Measurements from ENCODE around the gene ITSN2. TPM values are rescaled to one million over a fixed set of nuclear protein-coding genes. Genes with fewer than 3 reads are reported as not detected.

ITSN2 gene
- total and polyA plus RNA-seq, 2 of the 8 experiments (the other 6 are each of a cell fraction or from before 2014, with no cell fraction given): 9.3 to 17.0 TPM

DNA sequence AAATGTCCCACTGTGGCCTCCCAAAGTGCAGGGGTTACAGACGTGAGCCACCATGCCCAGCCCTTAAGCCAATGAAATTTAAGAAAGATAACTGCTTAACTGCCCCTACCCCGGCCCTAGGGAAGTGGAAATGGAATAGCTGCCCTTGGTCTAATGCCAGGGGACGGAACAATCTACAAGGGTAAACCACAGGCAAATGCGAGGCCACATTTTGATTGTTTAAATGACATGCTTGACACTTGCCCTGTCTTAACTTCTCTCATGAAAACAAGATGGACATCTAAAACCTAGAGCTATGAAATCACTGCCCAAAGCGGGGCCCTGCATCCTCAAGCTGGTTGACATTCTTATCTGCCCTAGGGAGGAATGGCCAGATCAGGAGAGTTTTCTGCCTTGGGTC is 5.5 kb upstream of the ITSN2 start:
- FAIRE-seq: no peak
- Histone ChIP-seq H3K9ac (replicated peaks in 1 of 4; ENCODE audit: extremely low read depth in 1 of 4, low read depth in 3 of 4, low read length in 3 of 4) (no peak overlapping the region), H3K27me3 (replicated peaks in 1 of 4; ENCODE audit: control insufficient read depth in 3 of 4, extremely low read depth in 1 of 4, insufficient read depth in 3 of 4, low read length in 3 of 4) (peaks cover 0 to 3% (median 0%) of the 10 kb centered on the region in 4 experiments; a peak in 1 of 7 replicates), H3K4me3 (ENCODE audit: extremely low read depth in 1 of 4, insufficient read depth in 2 of 4, low read depth in 3 of 4, low read length in 4 of 4) (no peak overlapping the region), H4K8ac (ENCODE audit: extremely low read depth, insufficient read depth, low read length) (no peak overlapping the region), H4K5ac (ENCODE audit: insufficient read length, low read depth, low read length) (no peak overlapping the region), H3K23me2 (ENCODE audit: low read depth, low read length) (no peaks in the 10 kb centered on the region), H3K79me2 (ENCODE audit: control insufficient read depth in 1 of 2, insufficient read depth in 2 of 2, low read length in 2 of 2) (no peaks in the 10 kb centered on the region), H2BK20ac (ENCODE audit: low read length) (no peak overlapping the region), H3K36me3 (ENCODE audit: control insufficient read depth in 2 of 4, insufficient read depth in 4 of 4, low read length in 3 of 4) (no peaks in the 10 kb centered on the region), H3K4ac (replicated peaks; ENCODE audit: insufficient read length, low read depth, low read length) (no peak overlapping the region), H2BK15ac (ENCODE audit: low read length) (no peak overlapping the region), H2BK12ac (ENCODE audit: low read depth, low read length) (no peak overlapping the region), H4K91ac (replicated peaks; ENCODE audit: insufficient read length, low read length) (no peak overlapping the region), H3K9me3 (ENCODE audit: insufficient read depth in 2 of 2, low read depth in 1 of 2, low read length in 1 of 2) (no peaks in the 10 kb centered on the region), H2BK5ac (ENCODE audit: low read depth, low read length) (no peak overlapping the region), H3K18ac (ENCODE audit: extremely low read depth, low read length) (no peak overlapping the region), H3K4me1 (replicated peaks in 1 of 4; ENCODE audit: control insufficient read depth in 3 of 4, insufficient read depth in 4 of 4, low read length in 3 of 4) (peaks cover 2 to 6% (median 4%) of the 10 kb centered on the region in 4 experiments; a peak in 4 of 7 replicates), H3K4me2 (ENCODE audit: insufficient read depth in 1 of 2, low read depth in 2 of 2, low read length in 2 of 2) (no peak overlapping the region), H3K14ac (ENCODE audit: insufficient read length) (no peak overlapping the region), H2AK5ac (ENCODE audit: low read depth, low read length) (no peak overlapping the region), H3K27ac (ENCODE audit: low read depth, low read length) (no peak overlapping the region), H2BK120ac (replicated peaks; ENCODE audit: low read depth, low read length) (no peak overlapping the region), H3K56ac (replicated peaks; ENCODE audit: insufficient read length, low read depth, low read length) (no peak overlapping the region), H2AFZ (ENCODE audit: low read length) (peak overlapping the region; percentile 59; the same call in 1 of the 2 replicates), H4K20me1 (replicated peaks in 1 of 2; ENCODE audit: control insufficient read depth in 1 of 2, insufficient read depth in 2 of 2, low read length in 2 of 2) (no peaks in the 10 kb centered on the region), H3K23ac (ENCODE audit: insufficient read length) (no peak overlapping the region), H3K79me1 (ENCODE audit: low read depth, low read length) (no peaks in the 10 kb centered on the region)
- 35% methylated on average over 5 of the region's 5 CpGs; no CpG with 5 or more reads in 1 of the 2 experiments for WGBS, 2 experiments (ENCODE audit: extremely low coverage in 1 of 2, insufficient coverage in 1 of 2, insufficient read length in 1 of 2, insufficient replicate concordance in 2 of 2, low coverage in 1 of 2, low lambda C conversion rate in 2 of 2, missing lambda C conversion rate in 1 of 2)
- ChIA-PET POLR2A (ENCODE audit: partially characterized antibody) (no interaction called here), CTCF (ENCODE audit: partially characterized antibody) (no interaction called here)
- no peak for DNase-seq (ENCODE audit: low read depth in 1 of 2, low spot score in 2 of 2)
- TF ChIP-seq SUZ12 (IDR thresholded peaks at IDR 0.05; ENCODE audit: low read length): no peak
- no peak for TF ChIP-seq CHD1 (IDR thresholded peaks at IDR 0.05; ENCODE audit: low read depth, low read length)
- TF ChIP-seq HDAC2 (IDR thresholded peaks at IDR 0.05; ENCODE audit: borderline replicate concordance in 1 of 2, low read depth in 2 of 2, low read length in 2 of 2): no peak
- no peak for TF ChIP-seq EZH2 (IDR thresholded peaks at IDR 0.05; ENCODE audit: low read depth, low read length, severe bottlenecking)
- no peak for TF ChIP-seq TAF1 (IDR thresholded peaks at IDR 0.05; ENCODE audit: low read depth, low read length)
- no peak for TF ChIP-seq SIN3A (conservative IDR thresholded peaks at IDR 0.05 in 1 of 2, IDR thresholded peaks at IDR 0.05 in 1 of 2; ENCODE audit: low read depth in 1 of 2, low read length in 2 of 2)
- no peak for TF ChIP-seq RBBP5 (IDR thresholded peaks at IDR 0.05; ENCODE audit: borderline replicate concordance, low read depth, low read length)
- no peak for TF ChIP-seq BCL11A (IDR thresholded peaks at IDR 0.05; ENCODE audit: low read depth in 2 of 2, low read length in 2 of 2)
- TF ChIP-seq CTBP2 (IDR thresholded peaks at IDR 0.05; ENCODE audit: borderline replicate concordance, insufficient read depth, insufficient read length, low read length): no peak
- no peak for TF ChIP-seq CREB1 (IDR thresholded peaks at IDR 0.05)
- TF ChIP-seq GTF2F1 (IDR thresholded peaks at IDR 0.05; ENCODE audit: borderline replicate concordance, low read depth, low read length): no peak
- no peak for TF ChIP-seq POU5F1 (IDR thresholded peaks at IDR 0.05; ENCODE audit: low read depth, low read length)
- TF ChIP-seq BACH1 (IDR thresholded peaks at IDR 0.05; ENCODE audit: low read length): no peak
- TF ChIP-seq, protein P1, sequence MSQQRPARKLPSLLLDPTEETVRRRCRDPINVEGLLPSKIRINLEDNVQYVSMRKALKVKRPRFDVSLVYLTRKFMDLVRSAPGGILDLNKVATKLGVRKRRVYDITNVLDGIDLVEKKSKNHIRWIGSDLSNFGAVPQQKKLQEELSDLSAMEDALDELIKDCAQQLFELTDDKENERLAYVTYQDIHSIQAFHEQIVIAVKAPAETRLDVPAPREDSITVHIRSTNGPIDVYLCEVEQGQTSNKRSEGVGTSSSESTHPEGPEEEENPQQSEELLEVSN (IDR thresholded peaks at IDR 0.05): no peak

All from H1 (cell line).